ENCODE data around the gene TEX12.
"Not testable (repeated sequence)": the region's sequence is repeated elsewhere in the genome, so short reads cannot be mapped to it uniquely, and the experiment has no call there.

TEX12 gene

GRCh38 chr11:112174789-112175598 lies 7.8 kb downstream of the TEX12 start, which contains the start of gene BCO2:
TSS of gene BCO2 (plus strand) at chr11:112175512. CDS start at chr11:112175602, 90 bp downstream.
- H3K27ac Mint-ChIP-seq (ENCODE audit: low read depth): peak within 1 kb of the TSS; percentile 49
- DNase-seq (ENCODE audit: low spot score in 2 of 2) (peak; percentile 14 to 18), ATAC-seq (replicated peaks; ENCODE audit: extremely low read depth, poor library complexity, severe bottlenecking) (no peak)
- peaks cover 22% of the 10 kb centered on the region for H3K4me1 Mint-ChIP-seq
- peaks cover 27% of the 10 kb centered on the region for H3K27me3 Mint-ChIP-seq
- H3K9me3 Mint-ChIP-seq: no peaks in the 10 kb centered on the region
- no peaks in the 10 kb centered on the region for H3K36me3 Mint-ChIP-seq (ENCODE audit: insufficient read depth)
- H3K4me3 Mint-ChIP-seq: peak within 1 kb of the TSS; percentile 46

DNA sequence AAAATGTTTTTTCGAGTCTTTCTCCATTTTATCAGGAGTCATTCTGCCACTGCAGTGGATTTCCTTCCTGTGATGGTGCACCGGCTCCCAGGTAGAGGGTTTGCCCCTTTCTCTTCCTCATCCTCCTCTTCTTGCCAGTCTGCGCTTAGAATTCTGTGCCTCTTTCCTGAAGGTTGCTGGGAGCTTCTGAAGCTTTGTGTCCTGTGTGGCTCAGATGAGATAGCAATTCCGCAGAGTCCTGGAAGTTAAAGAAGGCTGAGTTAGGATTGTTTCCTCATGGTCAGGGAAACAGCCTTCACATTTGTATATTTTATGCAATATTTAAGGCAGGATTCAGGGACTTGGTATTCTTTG lies 8.4 kb downstream of the TEX12 start:
- Mint-ChIP-seq H3K27ac (ENCODE audit: low read depth) (no peak overlapping the region), H3K36me3 (ENCODE audit: insufficient read depth) (no peaks in the 10 kb centered on the region), H3K4me1 (peaks cover 23% of the 10 kb centered on the region), H3K9me3 (no peaks in the 10 kb centered on the region), H3K27me3 (peaks cover 32% of the 10 kb centered on the region), H3K4me3 (peak overlapping the region; percentile 46)
- no peak for DNase-seq (ENCODE audit: low spot score in 2 of 2)
- no peak for ATAC-seq (replicated peaks; ENCODE audit: extremely low read depth, poor library complexity, severe bottlenecking)

DNA sequence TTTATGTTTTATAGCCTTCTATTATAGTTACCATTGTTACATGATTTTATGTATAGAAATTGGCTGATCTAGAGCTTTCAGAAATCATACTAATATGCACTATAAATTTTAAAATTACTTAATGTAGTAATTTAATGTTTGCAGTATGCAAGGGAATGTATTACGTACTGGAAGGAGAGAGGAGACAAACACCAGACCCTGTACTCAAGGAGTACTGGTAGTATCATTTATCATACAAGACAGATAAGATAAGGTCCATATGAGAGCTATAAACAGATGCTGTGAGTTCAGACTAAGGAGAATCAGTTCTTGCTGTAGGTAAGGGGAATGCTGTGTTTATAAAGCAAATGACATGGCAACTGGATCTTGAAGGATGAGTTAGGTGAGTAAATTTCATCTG lies 8.9 kb downstream of the TEX12 start:
- no peak for ATAC-seq (replicated peaks; ENCODE audit: extremely low read depth, poor library complexity, severe bottlenecking)
- Mint-ChIP-seq H3K27me3 (peaks cover 36% of the 10 kb centered on the region), H3K4me1 (peaks cover 23% of the 10 kb centered on the region), H3K27ac (ENCODE audit: low read depth) (no peak overlapping the region), H3K36me3 (ENCODE audit: insufficient read depth) (no peaks in the 10 kb centered on the region), H3K9me3 (no peaks in the 10 kb centered on the region), H3K4me3 (no peak overlapping the region)
- DNase-seq (ENCODE audit: low spot score in 2 of 2): no peak

- ATAC-seq (replicated peaks; ENCODE audit: extremely low read depth, poor library complexity, severe bottlenecking): no peak
- peaks cover 36% of the 10 kb centered on the region for H3K27me3 Mint-ChIP-seq
- H3K4me3 Mint-ChIP-seq: no peak overlapping the region
- H3K36me3 Mint-ChIP-seq (ENCODE audit: insufficient read depth): no peaks in the 10 kb centered on the region
- no peak for DNase-seq (ENCODE audit: low spot score in 2 of 2)
- H3K4me1 Mint-ChIP-seq: peaks cover 23% of the 10 kb centered on the region
- no peaks in the 10 kb centered on the region for H3K9me3 Mint-ChIP-seq
- H3K27ac Mint-ChIP-seq (ENCODE audit: low read depth): no peak overlapping the region
These were observed 10.4 kb downstream of the TEX12 start for GRCh38 chr11:112177589-112177988.

- Mint-ChIP-seq H3K4me1 (peaks cover 23% of the 10 kb centered on the region), H3K27ac (ENCODE audit: low read depth) (no peak overlapping the region), H3K4me3 (no peak overlapping the region), H3K27me3 (peaks cover 36% of the 10 kb centered on the region), H3K9me3 (no peaks in the 10 kb centered on the region), H3K36me3 (ENCODE audit: insufficient read depth) (peaks cover 1% of the 10 kb centered on the region)
- ATAC-seq (replicated peaks; ENCODE audit: extremely low read depth, poor library complexity, severe bottlenecking) (no peak), DNase-seq (ENCODE audit: low spot score in 2 of 2) (no peak)
These were observed 11.3 kb downstream of the TEX12 start for GRCh38 chr11:112178428-112178827.

DNA sequence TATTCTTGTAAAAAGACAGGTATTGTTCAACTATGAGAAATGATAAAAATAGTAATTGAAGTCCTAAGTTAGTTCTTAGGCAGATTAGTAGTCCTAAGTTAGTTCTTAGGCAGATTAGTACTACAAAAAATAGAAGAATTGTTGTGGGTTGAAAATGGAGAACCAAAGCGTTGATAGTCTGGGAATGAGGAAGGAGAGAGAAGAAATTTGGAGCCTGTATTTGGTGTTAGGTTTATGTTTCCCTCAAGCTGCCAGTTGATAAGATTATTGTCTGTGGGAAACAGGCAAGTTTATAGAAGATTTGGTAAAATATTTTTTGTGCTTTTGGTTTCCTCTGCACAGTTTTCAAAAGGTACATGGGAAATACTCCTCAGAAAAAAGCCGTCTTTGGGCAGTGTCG lies 11.8 kb downstream of the TEX12 start:
- Mint-ChIP-seq H3K36me3 (ENCODE audit: insufficient read depth) (peaks cover 1% of the 10 kb centered on the region), H3K9me3 (no peaks in the 10 kb centered on the region), H3K4me1 (peaks cover 23% of the 10 kb centered on the region), H3K4me3 (no peak overlapping the region), H3K27me3 (peaks cover 36% of the 10 kb centered on the region), H3K27ac (ENCODE audit: low read depth) (no peak overlapping the region)
- ATAC-seq (replicated peaks; ENCODE audit: extremely low read depth, poor library complexity, severe bottlenecking): no peak
- no peak for DNase-seq (ENCODE audit: low spot score in 2 of 2)

GRCh38 chr11:112179601-112180000 lies 12.4 kb downstream of the TEX12 start:
- Mint-ChIP-seq H3K36me3 (ENCODE audit: insufficient read depth) (peaks cover 1% of the 10 kb centered on the region), H3K27me3 (peaks cover 31% of the 10 kb centered on the region), H3K27ac (ENCODE audit: low read depth) (no peak overlapping the region), H3K4me3 (no peak overlapping the region), H3K9me3 (no peaks in the 10 kb centered on the region), H3K4me1 (peaks cover 23% of the 10 kb centered on the region)
- no peak for DNase-seq (ENCODE audit: low spot score in 2 of 2)
- ATAC-seq (replicated peaks; ENCODE audit: extremely low read depth, poor library complexity, severe bottlenecking): no peak

DNA sequence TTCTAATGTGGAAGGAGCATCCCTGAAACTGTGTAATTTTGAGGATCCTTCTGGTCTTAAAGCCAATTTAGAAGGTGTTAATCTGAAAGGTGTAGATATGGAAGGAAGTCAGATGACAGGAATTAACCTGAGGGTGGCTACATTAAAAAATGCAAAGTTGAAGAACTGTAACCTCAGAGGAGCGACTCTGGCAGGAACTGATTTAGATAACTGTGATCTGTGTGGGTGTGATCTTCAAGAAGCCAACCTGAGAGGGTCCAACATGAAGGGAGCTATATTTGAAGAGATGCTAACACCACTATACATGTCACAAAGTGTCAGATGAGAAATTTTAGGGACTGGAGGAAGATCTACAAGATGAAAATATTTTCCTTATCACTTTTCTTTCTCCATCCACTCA lies 15.7 kb downstream of the TEX12 start:
- Mint-ChIP-seq H3K4me3 (no peak overlapping the region), H3K9me3 (no peaks in the 10 kb centered on the region), H3K27me3 (peaks cover 29% of the 10 kb centered on the region), H3K27ac (ENCODE audit: low read depth) (no peak overlapping the region), H3K36me3 (ENCODE audit: insufficient read depth) (peaks cover 1% of the 10 kb centered on the region), H3K4me1 (peaks cover 11% of the 10 kb centered on the region)
- DNase-seq (ENCODE audit: low spot score in 2 of 2) (no peak), ATAC-seq (replicated peaks; ENCODE audit: extremely low read depth, poor library complexity, severe bottlenecking) (no peak)

DNA sequence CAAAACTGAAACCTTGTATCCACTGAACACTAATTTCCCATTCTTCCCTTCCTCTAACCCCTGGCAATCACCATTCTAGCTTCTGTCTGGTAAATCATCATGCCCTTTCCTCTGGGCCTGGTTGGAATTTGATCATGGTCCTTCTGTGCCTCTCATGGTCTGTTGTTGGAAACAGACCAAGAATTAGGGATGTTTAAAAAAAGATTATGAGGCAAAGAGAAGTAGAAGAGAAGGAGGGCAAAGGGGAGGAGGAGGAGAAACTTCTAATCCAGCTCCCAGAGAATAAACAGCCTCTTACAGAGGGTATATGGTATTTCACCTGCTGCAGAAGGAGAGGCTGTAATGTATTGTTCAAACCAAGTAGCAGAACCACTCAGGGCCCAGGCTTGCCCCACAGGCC lies 18.7 kb downstream of the TEX12 start:
- ATAC-seq (replicated peaks; ENCODE audit: extremely low read depth, poor library complexity, severe bottlenecking): no peak
- Mint-ChIP-seq H3K4me1 (no peaks in the 10 kb centered on the region), H3K9me3 (no peaks in the 10 kb centered on the region), H3K36me3 (ENCODE audit: insufficient read depth) (peaks cover 1% of the 10 kb centered on the region), H3K27ac (ENCODE audit: low read depth) (no peak overlapping the region), H3K27me3 (peaks cover 29% of the 10 kb centered on the region), H3K4me3 (no peak overlapping the region)
- DNase-seq (ENCODE audit: low spot score in 2 of 2): no peak

DNA sequence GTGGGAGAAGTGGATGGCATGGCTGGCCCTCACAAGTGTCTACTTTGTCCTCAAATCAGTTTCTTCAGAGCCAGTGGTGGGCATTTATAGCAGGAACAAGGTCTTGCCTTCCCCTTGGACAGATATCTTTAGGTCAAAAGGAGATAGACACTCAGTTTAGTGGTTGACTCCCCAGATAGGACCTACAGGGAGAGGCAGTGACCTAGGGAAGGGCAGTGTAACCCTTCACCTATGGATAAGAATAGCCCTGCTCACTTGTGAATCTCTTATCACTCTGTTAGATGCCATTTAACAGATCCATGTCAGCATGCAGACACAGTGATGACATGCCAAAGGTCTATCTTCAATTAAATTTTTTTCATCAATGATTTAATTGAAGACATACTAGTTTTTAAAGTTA lies 19.1 kb downstream of the TEX12 start:
- Mint-ChIP-seq H3K27ac (ENCODE audit: low read depth) (no peak overlapping the region), H3K4me1 (no peaks in the 10 kb centered on the region), H3K36me3 (ENCODE audit: insufficient read depth) (peaks cover 1% of the 10 kb centered on the region), H3K4me3 (no peak overlapping the region), H3K9me3 (no peaks in the 10 kb centered on the region), H3K27me3 (peaks cover 28% of the 10 kb centered on the region)
- DNase-seq (ENCODE audit: low spot score in 2 of 2) (no peak), ATAC-seq (replicated peaks; ENCODE audit: extremely low read depth, poor library complexity, severe bottlenecking) (no peak)

DNA sequence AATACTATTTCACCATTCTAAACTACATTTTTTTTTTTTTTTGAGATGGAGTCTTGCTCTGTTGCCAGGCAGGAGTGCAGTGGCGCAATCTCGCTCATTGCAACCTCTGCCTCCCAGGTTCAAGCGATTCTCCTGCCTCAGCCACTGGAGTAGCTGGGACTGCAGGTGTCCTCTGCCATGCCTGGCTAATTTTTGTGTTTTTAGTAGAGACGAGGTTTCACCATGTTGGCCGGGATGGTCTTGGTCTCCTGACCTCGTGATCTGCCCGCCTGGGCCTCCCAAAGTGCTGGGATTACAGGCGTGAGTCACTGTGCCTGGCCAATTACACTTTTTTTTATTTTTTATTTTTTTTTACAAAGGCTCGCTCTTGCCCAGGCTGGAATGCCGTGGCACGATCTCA lies 27.9 kb downstream of the TEX12 start:
- H3K27ac Mint-ChIP-seq (ENCODE audit: low read depth); H3K4me3 Mint-ChIP-seq; H3K4me1 Mint-ChIP-seq; H3K9me3 Mint-ChIP-seq; DNase-seq (ENCODE audit: low spot score in 2 of 2); H3K36me3 Mint-ChIP-seq (ENCODE audit: insufficient read depth); ATAC-seq (replicated peaks; ENCODE audit: extremely low read depth, poor library complexity, severe bottlenecking); H3K27me3 Mint-ChIP-seq: not testable (repeated sequence)

DNA sequence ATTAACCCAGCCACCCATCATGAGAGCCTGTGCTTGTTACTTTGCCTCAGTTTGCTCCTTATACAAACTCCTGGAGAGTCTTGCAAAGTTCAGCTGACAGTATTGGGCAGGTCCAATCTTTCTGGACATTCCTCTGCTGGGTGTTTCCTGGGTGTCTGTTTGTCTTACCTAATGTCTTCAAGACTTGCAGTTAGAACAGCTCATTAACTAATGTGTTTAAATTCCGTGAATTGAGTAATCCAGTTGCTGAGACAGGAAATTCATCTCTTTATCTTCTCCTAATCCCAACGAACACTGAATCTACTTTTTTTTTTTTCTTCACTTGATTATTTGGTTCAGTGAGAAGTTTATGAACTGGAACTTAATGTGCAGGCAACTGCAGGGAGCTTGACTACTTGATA lies 28.8 kb downstream of the TEX12 start:
- Mint-ChIP-seq H3K27me3 (no peaks in the 10 kb centered on the region), H3K4me1 (no peaks in the 10 kb centered on the region), H3K4me3 (no peak overlapping the region), H3K9me3 (no peaks in the 10 kb centered on the region), H3K27ac (ENCODE audit: low read depth) (no peak overlapping the region), H3K36me3 (ENCODE audit: insufficient read depth) (no peaks in the 10 kb centered on the region)
- ATAC-seq (replicated peaks; ENCODE audit: extremely low read depth, poor library complexity, severe bottlenecking) (no peak), DNase-seq (ENCODE audit: low spot score in 2 of 2) (no peak)

DNA sequence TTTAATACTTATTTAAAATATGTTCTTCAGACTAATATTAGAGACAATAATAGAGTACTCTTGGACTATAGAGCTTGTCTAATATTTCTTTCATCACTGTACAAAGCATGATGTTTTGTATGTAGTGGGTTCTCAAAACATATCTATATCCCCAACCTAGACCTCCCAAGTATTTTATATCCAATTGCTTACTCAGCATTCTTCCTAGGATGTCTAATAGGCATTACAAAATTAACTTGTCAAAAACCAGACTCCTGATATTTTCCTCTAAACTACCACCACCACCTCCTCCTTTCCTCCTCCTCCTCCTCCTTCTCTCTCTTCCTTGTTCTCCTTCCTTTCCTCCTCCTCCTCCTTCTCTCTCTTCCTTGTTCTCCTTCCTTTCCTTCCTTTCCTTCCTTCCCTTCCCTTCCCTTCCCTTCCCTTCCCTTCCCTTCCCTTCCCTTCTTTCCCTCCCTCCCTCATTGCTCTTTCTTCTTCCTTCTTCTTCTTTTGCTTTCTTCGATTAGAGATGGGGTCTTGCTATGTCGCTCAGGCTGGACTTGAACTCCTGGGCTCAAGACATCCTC lies 29.4 kb downstream of the TEX12 start:
- no peaks in the 10 kb centered on the region for H3K36me3 Mint-ChIP-seq (ENCODE audit: insufficient read depth)
- DNase-seq (ENCODE audit: low spot score in 2 of 2) (no peak), ATAC-seq (replicated peaks; ENCODE audit: extremely low read depth, poor library complexity, severe bottlenecking) (no peak)
- H3K4me1 Mint-ChIP-seq: no peaks in the 10 kb centered on the region
- H3K9me3 Mint-ChIP-seq: no peaks in the 10 kb centered on the region
- no peak overlapping the region for H3K27ac Mint-ChIP-seq (ENCODE audit: low read depth)
- H3K27me3 Mint-ChIP-seq: no peaks in the 10 kb centered on the region
- H3K4me3 Mint-ChIP-seq: no peak overlapping the region
